AG08395 (cell line): ENCODE data around the gene TTC23.
"Not testable (repeated sequence)": the region's sequence is repeated elsewhere in the genome, so short reads cannot be mapped to it uniquely, and the experiment has no call there.

ENCODE experiments used
- DNase-seq: peaks from one replicate; pipeline ENCODE4 v3.0.0; 2012; ENCODE audit warnings: mixed read lengths, low spot score

TTC23 gene

DNA sequence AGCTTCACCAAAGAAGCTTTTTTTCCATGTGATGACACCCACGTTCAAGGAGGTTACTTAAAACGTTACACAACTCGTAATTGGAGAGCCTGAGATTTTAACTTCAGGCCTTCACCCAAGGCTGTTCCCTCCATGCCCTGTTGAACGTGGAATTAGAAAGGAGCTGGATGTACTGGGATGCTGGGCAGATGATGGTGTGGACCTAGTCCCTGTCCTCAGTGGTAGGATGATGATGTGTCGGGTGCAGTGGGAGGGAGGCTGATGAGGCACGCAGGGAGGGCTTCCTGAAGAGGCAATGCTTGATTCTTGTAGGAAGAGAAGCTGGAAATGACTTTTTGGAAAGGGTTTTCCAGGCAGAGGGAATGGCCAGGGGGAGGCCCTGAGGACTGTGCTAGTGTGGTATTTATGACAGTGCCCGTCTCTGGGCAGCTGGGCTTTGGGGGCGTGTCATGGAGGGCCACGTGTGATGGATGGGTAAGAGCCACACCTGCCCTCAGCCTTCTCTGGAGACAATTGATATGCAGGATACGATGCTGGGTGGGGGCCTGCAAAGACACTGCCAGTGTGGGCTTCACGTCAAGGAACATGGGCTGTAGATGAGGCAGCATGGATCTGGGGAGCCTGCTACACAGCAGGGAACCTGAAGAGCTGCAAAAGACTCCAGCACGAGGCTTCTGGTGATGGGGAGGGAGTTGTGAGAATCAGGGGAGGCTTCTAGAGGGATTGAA is 129.2 kb downstream of the TTC23 start:
- no peak for DNase-seq

DNA sequence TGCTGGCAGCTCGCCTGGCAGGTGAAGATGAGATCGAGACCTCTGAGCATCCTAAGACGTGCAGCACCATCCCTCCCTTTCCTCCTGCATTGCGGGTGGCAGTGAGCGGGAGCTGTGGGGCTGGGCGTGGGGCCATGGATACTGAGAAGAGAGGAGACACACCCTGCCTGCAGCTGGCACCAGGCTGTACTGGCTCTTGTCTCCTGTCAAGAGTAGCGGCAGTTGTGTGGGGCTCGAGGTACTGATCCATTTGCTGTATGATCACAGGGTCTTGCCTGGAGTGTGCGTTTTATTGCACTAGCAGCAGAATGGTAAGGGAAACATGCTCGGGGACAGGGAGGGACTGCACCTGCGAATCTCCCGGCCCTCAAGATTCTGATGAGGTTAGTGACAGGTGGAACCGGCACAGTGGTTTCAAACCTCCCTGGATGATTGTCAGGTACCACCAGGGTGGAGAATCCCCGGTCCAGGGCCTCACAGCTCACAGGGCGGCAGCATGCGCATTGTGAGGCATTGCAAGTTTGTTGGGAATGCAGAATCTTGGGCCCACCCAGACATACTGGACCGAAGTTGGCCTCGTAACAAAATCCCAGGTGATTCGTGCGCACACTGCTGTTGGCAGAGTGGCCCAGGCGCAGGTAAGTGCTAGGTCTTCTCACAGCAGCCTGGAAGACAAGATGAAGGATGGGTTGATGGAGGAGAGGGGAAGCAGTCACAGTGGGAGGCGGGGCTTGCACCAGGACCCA is 130.4 kb downstream of the TTC23 start:
- DNase-seq: no peak

DNA sequence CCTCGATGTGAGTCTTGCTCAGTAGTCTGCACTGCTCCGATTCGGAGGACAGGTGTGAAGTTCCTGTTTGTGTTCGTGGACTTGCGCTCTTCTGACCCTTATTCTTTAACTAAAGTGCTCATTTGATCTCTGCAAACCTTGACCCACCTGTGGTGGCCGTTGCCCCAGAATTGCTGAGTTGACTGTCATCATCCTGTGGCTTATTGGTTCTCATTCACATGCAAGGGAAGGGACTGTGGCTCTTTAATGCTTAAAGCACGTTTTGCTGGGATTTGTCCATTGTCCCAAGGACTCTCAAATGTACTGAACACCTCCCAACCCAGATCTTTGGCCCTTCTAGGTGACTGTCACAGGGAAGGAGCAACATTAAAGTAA is 131.1 kb downstream of the TTC23 start:
- no peak for DNase-seq

DNA sequence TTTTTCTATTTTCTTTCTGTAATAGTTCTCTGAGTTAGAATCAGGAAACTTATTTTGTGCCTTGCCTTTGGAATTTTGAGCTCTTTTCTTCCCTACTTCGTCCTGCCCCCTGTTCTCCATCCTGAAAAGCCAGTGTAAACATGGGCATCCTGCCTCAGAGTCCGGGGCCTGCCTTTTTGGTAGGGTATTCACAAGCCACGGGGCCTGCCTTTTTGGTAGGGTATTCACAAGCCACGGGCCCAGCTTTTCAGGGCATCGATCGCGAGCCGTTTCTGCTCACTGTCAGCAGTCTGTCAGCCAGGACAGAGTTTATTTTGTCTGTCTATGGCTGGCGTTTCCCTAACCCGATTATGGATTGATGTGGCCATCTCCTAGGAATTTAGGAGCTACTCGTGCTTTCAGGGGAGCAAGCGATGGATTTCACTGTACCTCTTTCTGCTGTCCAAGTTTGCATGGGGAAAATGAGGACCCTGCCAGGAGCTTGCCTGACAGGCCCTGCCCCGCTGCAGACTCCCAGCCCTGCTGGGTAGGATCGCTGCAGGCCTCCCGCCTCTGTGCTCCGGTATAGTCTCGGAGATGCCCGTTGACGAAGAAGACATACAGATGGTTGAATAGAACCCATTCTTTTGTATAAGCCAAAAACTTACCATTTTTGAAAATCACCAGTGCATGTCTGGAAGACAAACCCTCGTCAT is 131.7 kb downstream of the TTC23 start:
- no peak for DNase-seq

DNA sequence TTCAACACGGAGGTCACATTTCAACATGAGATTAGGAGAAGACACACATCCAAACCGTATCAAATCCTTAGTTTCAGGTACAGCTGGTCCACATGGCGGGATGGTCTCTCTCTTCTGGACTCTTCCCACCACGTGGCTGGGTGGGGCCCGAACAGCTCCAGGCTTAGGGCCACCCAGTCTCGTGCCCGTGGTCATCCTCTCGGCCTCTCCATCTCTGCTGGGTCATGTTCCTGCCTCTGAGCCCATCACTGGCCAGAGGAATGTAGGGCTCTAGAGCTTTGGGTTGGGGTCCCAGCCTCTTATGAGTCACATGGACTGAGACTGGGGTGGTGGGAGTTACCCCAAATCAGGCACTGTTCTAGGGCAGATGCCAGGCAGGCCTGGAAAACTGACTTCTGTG is 132.3 kb downstream of the TTC23 start:
- DNase-seq: no peak

DNA sequence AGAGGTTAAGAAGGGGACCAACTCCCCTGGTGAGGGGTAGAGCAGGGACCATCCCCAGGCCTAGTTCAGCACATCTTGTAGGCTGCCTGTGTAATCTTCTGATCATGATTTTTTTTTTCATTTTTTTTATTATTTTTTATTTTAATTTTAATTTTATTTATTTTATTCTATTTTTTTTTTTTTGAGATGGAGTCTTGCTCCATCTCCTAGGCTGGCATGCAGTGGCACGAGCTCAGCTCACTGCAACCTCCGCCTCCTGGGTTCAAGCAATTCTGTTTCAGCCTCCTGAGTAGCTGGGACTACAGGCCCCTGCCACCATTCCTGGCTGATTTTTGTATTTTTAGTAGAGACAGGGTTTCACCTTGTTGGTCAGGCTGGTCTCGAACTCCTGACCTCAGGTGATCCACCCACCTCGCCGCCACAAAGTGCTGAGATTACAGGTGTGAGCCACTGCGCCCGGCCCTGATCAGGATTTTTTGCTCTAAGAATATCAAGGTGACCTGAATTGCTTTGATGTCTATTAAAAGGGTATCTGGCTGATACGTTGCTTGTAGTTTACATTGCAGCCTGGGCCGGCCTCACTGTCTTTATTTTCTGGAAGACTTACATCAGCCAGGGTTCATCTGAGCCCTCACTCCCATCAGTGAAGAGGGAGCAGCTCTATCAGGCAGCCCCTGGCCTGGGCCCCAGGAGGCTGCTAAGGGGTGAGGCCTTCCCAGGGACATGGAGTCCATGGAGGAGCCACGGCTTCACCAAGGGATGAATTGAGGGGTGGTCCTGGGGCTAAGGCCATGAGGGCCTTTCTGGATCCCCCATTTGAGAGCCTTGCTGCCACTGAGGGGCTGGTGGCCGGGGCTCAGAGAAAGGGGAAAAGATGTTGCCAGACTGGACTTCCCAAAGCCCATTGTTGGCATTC is 133.8 kb downstream of the TTC23 start:
- no peak for DNase-seq

DNA sequence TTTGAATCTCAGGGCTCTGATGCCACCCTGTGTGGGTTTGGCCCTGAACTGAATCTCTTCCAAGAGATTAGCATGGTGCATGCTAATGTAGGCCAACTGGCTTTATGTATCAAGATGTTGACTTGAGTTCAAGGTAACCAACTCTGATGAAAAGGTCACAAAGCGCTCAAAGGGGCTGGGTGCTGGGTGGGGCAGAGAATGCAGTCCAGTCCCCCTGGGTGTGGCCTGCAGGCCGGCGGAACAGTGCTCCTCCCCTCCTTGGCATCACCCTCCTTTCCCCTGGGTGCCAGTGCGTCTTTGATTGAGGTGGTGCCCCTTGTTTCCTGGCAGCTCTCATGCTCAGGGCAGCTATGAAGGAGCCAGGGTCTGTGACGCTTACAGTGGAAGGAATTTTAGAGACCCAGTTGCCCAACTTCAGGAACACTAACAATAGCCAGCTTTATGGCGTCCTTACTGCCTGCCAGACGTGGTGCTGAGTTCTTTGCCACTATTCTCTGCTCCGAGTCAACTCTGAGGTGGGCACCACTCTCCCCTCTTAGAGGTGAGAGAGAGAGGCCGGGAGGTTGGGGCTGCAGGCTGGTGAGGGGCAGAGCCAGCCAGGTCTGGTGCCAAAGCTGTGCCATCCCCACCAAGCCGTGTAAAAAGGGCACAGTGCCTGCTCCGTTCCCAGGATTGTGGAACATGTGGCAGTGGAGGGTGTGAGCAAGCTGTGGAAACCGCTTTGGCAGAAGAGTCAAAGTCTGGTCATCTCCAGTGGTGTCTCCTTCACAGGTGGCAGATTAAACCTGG is 134.7 kb downstream of the TTC23 start:
- no peak for DNase-seq

DNA sequence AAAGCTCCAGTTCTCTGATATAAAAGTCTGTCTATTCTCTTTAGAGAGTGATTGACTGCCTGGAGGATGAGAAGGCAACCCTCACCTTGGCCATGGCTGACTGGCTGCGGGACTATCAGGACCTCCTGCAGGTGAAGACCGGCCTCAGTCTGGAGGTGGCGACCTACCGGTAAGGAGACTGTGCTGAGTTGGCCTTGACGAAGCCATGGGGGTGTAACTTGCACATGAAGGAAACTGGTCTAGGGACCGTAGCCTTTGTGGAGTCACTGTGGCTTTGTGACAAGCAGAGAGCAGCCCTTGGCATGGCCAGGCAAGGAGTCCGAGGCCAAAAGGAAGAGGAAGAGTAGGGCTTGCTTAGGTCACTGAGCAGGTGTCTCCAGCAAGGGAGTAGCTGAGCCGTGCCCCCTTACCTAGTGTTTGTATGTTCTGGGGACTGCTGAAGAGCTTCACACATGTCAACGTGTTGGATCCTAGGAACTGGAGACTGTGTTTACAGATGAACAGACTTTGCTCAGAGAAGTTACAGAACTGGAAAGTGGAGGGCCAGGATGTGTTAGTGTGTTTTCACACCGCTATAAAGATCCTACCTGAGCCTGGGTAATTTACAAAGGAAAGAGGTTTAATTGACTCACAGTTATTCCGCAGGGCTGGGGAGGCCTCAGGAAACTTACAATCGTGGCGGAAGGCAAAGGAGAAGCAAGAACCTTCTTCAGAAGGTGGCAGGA is 135.7 kb downstream of the TTC23 start:
- no peak for DNase-seq

DNA sequence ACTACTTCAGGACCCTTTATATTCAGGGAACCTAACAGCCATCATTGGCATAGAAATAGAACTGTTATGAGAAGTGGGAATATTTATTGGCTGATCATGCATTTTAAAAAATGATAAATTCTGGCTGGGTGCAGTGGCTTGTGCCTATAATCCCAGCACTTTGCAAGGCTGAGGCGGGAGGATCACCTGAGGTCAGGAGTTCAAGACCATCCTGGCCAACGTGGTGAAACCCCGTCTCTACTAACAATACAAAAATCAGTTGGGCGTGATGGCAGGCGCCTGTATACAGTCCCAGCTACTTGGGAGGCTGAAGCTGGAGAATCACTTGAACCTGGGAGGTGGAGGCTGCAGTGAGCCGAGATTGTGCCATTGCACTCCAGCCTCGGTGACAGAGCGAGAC is 137.7 kb downstream of the TTC23 start:
- DNase-seq: not testable (repeated sequence)

DNA sequence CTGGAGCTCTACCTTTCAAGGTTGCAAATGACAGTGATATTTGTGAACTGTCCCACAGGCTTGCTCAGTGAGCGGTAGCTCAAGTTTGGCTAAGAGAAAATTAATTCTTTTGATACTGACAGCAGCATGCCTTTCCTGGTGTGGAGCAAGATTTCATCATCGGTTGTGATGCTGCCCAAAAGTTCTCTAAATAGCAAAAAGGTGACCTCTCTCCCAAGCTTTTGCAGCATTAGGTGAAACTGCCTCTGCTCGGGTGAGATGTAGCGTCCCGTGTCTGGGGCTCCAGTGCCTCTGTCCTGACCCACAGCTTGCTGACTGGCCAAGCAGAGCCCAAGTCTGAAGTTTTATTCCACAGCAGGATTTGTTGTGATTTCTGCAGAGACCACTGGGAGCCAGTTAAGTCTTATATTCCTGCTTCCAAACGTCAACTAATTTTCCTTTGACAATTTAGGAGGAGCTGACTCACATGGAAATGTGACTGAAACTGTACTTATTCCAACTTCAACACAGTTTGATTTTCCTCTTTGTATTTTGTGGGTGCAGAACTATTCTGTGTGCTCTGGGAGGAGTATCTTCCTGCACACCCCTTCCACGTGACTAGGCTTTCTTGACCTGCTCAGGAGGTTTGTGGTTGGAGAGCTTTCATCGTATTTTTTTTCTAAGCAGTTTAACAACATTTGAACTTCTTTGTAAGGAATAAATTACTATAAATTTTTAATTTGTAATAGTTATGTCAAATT is 138.6 kb downstream of the TTC23 start:
- DNase-seq: peak; percentile 52

DNA sequence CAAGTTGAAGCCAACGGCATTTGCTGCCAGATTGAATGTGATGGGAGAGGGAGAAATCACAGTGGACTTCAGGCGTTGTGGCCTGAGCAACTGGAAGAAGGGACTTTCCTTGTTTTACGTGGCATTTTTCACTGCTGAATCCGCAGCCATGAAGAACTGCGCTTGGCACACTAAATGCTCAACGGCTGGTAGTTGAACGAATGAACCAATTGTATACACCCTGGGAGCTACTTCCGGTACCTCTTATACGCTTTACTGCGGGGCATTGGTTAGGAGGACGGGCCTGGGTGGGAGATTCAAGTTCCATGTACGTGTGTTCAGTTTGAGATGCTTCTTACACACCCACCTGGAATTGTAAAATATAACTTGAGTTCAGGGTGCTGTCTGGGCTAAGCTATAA is 139.3 kb downstream of the TTC23 start:
- DNase-seq: no peak

DNA sequence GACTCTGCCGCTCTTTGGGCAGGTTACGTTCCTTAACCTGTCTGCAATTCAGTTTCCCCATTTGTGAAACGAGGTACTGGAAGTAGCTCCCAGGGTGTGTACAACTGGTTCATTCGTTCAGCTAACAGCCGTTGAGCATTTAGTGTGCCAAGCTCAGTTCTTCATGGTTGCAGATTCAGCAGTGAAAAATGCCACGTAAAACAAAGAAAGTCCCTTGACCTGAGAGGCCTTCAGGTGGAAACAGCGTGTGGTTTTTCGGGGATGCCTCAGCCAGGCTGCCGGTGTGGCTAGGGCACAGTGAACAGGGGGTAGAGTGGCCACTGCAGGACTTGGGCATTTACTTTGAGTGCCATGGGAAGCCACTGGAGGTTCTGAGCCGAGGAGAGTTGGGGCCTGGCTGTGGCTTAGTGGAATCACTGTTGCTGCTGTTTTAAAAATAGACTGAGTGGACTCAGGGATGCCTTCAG is 139.8 kb downstream of the TTC23 start:
- no peak for DNase-seq

DNA sequence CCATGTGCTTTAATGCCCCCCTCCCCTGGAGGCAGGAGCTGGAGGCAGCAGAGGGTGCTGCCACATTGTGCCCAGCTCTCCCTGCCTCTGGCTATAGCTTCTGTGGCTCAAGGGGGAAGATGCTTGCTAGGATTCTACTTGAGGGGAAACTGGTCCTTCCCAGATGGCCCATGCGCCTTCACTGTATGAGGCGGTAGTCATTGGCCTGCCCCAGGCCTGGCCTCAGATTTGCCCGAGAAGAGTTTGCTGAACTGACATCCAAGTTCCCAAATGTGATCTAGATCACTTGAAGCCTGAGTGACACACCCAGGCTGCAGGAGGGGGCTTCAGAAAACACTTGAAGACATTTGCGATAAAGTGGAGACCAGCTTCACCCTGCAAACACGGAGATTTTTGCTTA is 140.4 kb downstream of the TTC23 start:
- no peak for DNase-seq

DNA sequence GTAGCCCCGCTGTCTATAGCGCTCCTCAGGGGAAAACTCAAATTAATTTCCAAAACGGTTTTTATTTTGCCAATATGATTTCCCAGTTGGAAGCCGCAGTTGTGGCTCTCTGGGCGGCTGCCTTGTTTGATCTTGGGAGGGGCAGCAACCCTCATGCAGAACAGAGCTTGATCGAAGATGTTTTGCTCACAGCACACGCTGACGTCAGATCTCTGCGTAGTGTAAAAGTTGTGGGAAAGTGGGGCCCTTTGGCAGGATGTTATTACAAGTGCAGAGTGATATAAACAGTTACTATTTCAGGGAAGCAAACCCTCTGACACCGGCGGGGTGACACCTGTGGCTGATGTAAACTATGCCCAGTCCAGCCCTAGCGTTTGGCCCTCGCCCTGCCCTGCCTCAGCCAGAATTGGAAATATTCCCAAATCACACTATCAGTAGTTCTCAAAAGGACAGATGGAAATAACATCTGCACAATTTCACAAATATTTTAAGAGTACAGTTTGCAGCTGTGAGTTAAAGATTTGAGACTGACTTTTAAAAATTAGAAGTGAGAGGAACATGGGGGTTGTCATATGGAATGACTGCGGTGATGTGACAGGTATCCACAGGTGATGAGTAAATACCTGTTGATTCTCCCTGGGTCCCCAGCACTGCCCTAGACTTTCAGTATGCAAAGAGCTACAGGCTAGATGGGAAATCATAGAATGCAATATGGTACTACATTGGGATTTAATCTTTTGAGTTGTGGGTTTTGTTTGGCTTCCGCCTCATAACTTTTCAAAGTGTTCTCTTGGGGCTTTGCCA is 142.8 kb downstream of the TTC23 start:
- DNase-seq: no peak

DNA sequence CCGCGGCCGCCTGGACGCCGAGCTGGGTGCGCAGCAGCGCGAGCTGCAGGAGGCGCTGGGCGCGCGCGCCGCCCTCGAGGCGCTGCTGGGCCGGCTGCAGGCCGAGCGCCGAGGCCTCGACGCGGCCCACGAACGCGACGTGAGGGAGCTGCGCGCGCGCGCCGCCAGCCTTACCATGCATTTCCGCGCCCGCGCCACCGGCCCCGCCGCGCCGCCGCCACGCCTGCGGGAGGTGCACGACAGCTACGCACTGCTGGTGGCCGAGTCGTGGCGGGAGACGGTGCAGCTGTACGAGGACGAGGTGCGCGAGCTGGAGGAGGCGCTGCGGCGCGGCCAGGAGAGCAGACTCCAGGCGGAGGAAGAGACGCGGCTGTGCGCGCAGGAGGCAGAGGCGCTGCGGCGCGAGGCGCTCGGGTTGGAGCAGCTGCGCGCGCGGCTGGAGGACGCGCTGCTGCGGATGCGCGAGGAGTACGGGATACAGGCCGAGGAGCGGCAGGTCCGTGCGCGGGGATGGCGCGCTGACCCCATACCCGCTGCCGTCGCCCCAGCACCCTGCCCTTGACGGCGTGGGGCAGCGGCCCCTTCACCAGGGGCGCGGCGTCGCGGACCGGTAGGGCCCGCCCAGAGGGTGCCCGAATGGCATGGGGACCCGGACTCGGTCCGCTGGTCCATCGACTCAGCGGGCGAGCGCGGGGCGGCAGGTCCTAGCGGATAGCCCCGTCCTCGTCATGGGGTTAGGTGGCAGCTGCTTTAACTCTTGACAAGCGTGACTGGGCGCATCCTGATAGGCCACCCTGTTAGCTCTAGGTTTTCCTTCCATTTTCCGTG is 143.7 kb downstream of the TTC23 start:
- DNase-seq: peak; percentile 34

DNA sequence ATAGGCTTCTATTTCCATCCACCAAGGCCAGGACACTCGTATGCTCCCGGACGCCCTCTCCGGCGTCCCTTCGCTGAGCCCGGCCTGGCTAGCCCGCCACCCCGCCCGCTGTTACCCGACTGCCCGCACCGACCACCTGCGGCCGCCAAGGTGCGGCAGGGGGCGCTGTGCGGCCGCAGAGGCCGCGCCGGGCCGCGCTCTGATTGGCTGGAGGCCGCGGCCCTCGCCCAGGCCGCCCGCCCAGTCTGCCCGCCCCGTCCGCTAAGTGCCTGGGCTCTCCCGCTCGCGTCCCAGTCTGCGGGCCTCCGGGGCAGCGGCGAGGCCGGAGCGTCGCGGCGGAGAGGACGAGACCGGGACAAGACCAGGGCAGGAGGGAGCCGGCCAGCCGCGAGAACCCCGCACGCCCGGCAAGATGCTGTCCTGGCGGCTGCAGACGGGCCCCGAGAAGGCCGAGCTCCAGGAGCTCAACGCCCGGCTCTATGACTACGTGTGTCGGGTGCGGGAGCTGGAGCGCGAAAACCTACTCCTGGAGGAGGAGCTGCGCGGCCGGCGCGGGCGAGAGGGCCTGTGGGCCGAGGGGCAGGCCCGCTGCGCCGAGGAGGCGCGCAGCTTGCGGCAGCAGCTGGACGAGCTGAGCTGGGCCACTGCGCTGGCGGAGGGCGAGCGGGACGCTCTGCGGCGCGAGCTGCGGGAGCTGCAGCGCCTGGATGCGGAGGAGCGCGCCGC is 144.4 kb downstream of the TTC23 start, which contains the start of gene SYNM:
Gene SYNM (plus strand): TSS at position 293 of the 726 bp plus-strand sequence. CDS start 120 bp downstream, at position 413.
- peak; percentile 90 for DNase-seq

DNA sequence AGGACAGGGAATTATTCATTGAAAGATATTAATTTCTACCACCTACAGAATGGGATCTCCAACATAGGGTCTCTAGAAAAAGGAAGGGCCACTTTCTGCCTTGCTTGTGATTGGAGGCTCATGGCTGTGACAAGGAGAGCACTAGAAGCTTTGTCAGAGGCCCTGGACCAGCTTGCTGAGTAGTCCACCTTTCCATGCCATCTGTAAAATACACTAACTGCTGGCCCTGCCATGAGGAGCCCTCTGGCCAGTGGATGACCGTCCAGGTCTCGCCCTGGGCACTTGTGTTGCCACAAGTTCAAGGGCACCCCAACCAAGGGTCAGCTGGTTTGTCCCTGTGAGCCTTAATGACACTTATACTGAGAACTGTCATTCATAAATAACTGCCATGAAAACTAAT is 146.1 kb downstream of the TTC23 start:
- no peak for DNase-seq
